CD8-positive, alpha-beta memory T cell (primary cell): ENCODE measurements around the gene DCN. TPM values are rescaled to one million over a fixed set of nuclear protein-coding genes. Genes with fewer than 3 reads are reported as not detected.

Experiments
- CTCF ChIA-PET: fragments of 350-600 bp; sonication (Branson Sonifier 250); formaldehyde crosslinking; loops from one replicate; lab custom pipeline; 2021; ENCODE audit warnings: antibody characterized with exemption; lab: Charles Lee
- POLR2A ChIA-PET: fragments of 350-600 bp; sonication (Branson Sonifier 250); formaldehyde crosslinking; loops from one replicate; lab custom pipeline; 2021; ENCODE audit warnings: antibody characterized with exemption; lab: Charles Lee
- DNase-seq, 5 donors: peaks; one replicate each; pipeline versions ENCODE4 v3.0.0 to v3.0.0-alpha.2; 2020 to 2022; ENCODE audit warnings: mixed read lengths in 1 of 5
- H3K27ac ChIP-seq: one replicate; pipeline ENCODE4 v1.7.0; 2013; ENCODE audit warnings: low read depth, mild to moderate bottlenecking, low read length, moderate library complexity
- H3K27me3 ChIP-seq: 2 replicates; pipeline ENCODE4 v1.7.0; 2013; ENCODE audit warnings: low read length, mild to moderate bottlenecking; ENCODE audit not compliant: insufficient read depth, poor library complexity, severe bottlenecking
- H3K36me3 ChIP-seq: 2 replicates; pipeline ENCODE4 v1.7.0; 2013; ENCODE audit warnings: mild to moderate bottlenecking, low read length, moderate library complexity; ENCODE audit not compliant: insufficient read depth
- H3K4me1 ChIP-seq: 2 replicates; pipeline ENCODE4 v1.7.0; 2013; ENCODE audit warnings: mild to moderate bottlenecking, low read length, moderate library complexity; ENCODE audit not compliant: insufficient read depth
- H3K4me3 ChIP-seq: 2 replicates; pipeline ENCODE4 v1.7.0; 2013; ENCODE audit warnings: mild to moderate bottlenecking, low read length
- H3K9me3 ChIP-seq: 2 replicates; pipeline ENCODE4 v1.7.0; 2013; ENCODE audit warnings: mild to moderate bottlenecking, low read length
- H3K27ac Mint-ChIP-seq, 8 donors: one replicate each; pipeline ENCODE4 v1.8.0; 2020 to 2021; ENCODE audit warnings: mixed read lengths in 8 of 8, mild to moderate bottlenecking in 6 of 8, inconsistent platforms in 3 of 8, moderate library complexity in 3 of 8
- H3K27me3 Mint-ChIP-seq, 2 donors: one replicate each; pipeline ENCODE4 v1.8.0; 2020 to 2021; ENCODE audit warnings: mixed read lengths in 2 of 2, mild to moderate bottlenecking in 1 of 2, moderate library complexity in 1 of 2
- H3K36me3 Mint-ChIP-seq, 3 donors: one replicate each; pipeline ENCODE4 v1.8.0; 2020 to 2021; ENCODE audit warnings: mixed read lengths in 3 of 3, inconsistent platforms in 1 of 3, mild to moderate bottlenecking in 1 of 3
- H3K4me1 Mint-ChIP-seq, 3 donors: one replicate each; pipeline ENCODE4 v1.8.0; 2020 to 2021; ENCODE audit warnings: mixed read lengths in 3 of 3, inconsistent platforms in 1 of 3, mild to moderate bottlenecking in 1 of 3
- H3K4me3 Mint-ChIP-seq, 7 donors: one replicate each; pipeline ENCODE4 v1.8.0; 2020 to 2021; ENCODE audit warnings: mixed read lengths in 7 of 7, mild to moderate bottlenecking in 6 of 7, moderate library complexity in 4 of 7, inconsistent platforms in 2 of 7
- H3K9me3 Mint-ChIP-seq, 5 donors: one replicate each; pipeline ENCODE4 v1.8.0; 2020 to 2022; ENCODE audit warnings: mixed read lengths in 5 of 5, mild to moderate bottlenecking in 3 of 5, moderate library complexity in 2 of 5, inconsistent platforms in 1 of 5
- polyA plus RNA-seq: library from polyadenylated mRNA; unstranded; fragments of 300-500 nt; fragmentation: Illumina TruSeq; gene quantifications from one replicate; pipeline ENCODE4 v1.2.3, GENCODE V29; 2021
- total RNA-seq, 2 experiments: library from RNA; stranded (reverse); gene quantifications; one replicate each; pipeline ENCODE4 v1.2.3, GENCODE V29; 2021

Gene DCN
- total and polyA plus RNA-seq, 3 experiments from 2014 or later: not detected

DNA sequence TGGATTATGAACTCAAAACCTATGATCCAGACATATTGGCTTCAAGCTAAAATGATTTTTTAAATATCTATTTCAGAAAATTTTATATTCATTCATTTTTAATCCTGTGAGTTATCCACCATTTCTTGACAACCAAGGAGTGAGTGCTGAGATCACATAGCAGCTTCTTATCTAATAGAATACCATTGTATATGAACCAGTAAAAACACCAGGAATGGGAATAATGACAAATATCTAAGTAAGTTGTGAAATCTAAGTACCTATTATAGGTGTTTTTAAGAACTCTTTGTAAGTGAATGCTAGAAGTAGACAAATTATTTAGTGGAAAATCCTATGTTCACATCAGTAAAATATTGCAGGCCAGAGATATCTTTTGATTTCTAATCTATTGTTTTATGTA lies 79.5 kb downstream of the DCN start:
- Mint-ChIP-seq H3K4me3 (no peak overlapping the region), H3K36me3 (no peaks in the 10 kb centered on the region), H3K4me1 (no peaks in the 10 kb centered on the region), H3K9me3 (peaks cover 0 to 2% (median 0%) of the 10 kb centered on the region in 5 donors), H3K27ac (no peak overlapping the region), H3K27me3 (no peaks in the 10 kb centered on the region)
- no peaks in the 10 kb centered on the region for H3K4me1 ChIP-seq
- no peaks in the 10 kb centered on the region for H3K27me3 ChIP-seq
- no peak overlapping the region for H3K4me3 ChIP-seq
- no peaks in the 10 kb centered on the region for H3K36me3 ChIP-seq
- no peaks in the 10 kb centered on the region for H3K9me3 ChIP-seq
- ChIA-PET POLR2A (no interaction called here), CTCF (no interaction called here)
- no peak for DNase-seq
- no peak overlapping the region for H3K27ac ChIP-seq

DNA sequence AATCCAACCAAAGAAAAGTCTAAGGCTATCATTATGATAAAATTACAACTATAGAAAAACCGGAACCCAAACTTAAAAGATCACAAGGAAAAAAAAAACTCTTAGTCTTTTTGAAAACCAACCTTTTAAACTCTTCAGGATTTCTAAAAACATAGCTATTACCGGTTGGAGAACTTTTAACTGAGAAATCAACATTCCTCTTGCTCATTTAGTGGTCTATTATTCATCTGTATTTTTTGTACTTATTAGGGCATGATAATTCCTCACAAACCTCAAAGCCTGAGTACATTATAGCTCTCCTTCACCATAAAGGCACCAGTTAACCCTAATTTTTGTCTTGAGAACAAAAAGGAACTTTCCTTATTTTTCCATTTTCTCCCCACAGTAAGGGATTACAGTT lies 81.7 kb downstream of the DCN start:
- Mint-ChIP-seq H3K4me3 (no peak overlapping the region), H3K36me3 (no peaks in the 10 kb centered on the region), H3K4me1 (no peaks in the 10 kb centered on the region), H3K9me3 (no peaks in the 10 kb centered on the region), H3K27me3 (no peaks in the 10 kb centered on the region), H3K27ac (no peak overlapping the region)
- POLR2A ChIA-PET: no interaction called here
- no peaks in the 10 kb centered on the region for H3K4me1 ChIP-seq
- no peak overlapping the region for H3K4me3 ChIP-seq
- H3K27ac ChIP-seq: no peak overlapping the region
- CTCF ChIA-PET: no interaction called here
- no peak for DNase-seq
- H3K36me3 ChIP-seq: no peaks in the 10 kb centered on the region
- no peaks in the 10 kb centered on the region for H3K27me3 ChIP-seq
- no peaks in the 10 kb centered on the region for H3K9me3 ChIP-seq

DNA sequence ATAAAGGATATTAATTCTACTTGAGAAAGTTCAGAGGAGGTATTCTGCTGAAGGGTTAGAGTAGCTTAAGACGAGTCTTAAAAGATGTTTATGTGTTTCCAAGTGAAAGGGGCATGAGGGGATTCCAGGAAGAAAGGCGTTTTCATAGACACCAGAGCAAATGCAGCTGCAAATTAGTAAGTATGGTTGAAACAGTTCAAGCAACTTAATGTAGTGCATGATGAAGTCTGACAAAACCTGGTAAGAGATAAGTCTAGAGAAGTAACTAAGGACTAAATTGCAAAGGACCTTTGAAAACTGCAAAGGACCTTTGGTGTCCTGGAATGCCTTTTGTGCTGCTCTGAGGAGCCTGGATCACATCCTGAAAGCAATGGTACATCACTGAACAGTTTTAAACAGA lies 82.8 kb downstream of the DCN start:
- CTCF ChIA-PET: no interaction called here
- H3K27ac ChIP-seq: no peak overlapping the region
- H3K27ac Mint-ChIP-seq: no peak overlapping the region
- POLR2A ChIA-PET: no interaction called here
- no peak for DNase-seq
- H3K4me1 Mint-ChIP-seq: no peaks in the 10 kb centered on the region
- no peaks in the 10 kb centered on the region for H3K9me3 ChIP-seq
- no peaks in the 10 kb centered on the region for H3K27me3 Mint-ChIP-seq
- H3K4me1 ChIP-seq: no peaks in the 10 kb centered on the region
- no peak overlapping the region for H3K4me3 Mint-ChIP-seq
- no peaks in the 10 kb centered on the region for H3K27me3 ChIP-seq
- no peaks in the 10 kb centered on the region for H3K36me3 ChIP-seq
- H3K4me3 ChIP-seq: no peak overlapping the region
- no peaks in the 10 kb centered on the region for H3K9me3 Mint-ChIP-seq
- no peaks in the 10 kb centered on the region for H3K36me3 Mint-ChIP-seq

DNA sequence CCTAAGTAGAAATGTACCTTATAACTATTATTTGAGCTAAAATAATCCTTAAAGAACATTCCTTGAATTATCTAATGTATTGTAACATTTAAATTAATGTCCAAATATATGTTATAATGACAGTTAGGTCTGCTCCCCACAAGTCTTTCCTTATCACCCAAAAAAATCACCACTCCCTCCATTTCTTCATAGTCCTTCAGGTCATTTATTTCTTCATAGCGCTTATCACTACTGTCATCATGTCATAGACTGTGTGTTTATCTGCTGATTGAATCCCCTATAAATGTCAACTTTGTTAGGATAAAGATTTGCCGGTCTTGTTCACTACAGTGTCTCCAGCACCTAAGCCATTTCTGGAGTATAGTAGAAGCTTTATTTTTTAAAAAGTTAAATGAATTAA lies 83.3 kb downstream of the DCN start:
- Mint-ChIP-seq H3K36me3 (no peaks in the 10 kb centered on the region), H3K27me3 (no peaks in the 10 kb centered on the region), H3K27ac (no peak overlapping the region), H3K4me3 (no peak overlapping the region), H3K4me1 (no peaks in the 10 kb centered on the region), H3K9me3 (peaks cover 0 to 2% (median 0%) of the 10 kb centered on the region in 5 donors)
- no peak for DNase-seq
- no peaks in the 10 kb centered on the region for H3K4me1 ChIP-seq
- no peak overlapping the region for H3K27ac ChIP-seq
- no peaks in the 10 kb centered on the region for H3K9me3 ChIP-seq
- ChIA-PET POLR2A (no interaction called here), CTCF (no interaction called here)
- H3K36me3 ChIP-seq: no peaks in the 10 kb centered on the region
- no peak overlapping the region for H3K4me3 ChIP-seq
- H3K27me3 ChIP-seq: no peaks in the 10 kb centered on the region

DNA sequence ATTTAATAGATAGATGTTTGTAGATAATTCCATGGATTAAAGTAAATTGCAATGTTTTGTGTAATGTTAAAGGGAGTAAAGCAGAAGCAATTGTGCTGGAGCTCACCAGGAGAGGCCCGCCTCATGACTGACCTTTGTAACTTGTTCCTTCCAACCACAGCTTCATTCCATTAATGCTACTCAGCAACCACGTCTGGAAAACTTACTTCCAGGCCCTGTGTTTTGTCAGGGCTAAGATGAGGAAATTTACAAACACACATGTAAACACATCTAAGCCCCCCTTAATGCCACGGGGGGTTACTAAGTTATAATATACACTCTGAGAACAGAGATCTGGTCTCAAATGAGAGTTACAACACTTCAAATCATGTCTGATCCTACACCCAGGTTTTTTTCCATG lies 83.7 kb downstream of the DCN start:
- no peak for DNase-seq
- ChIA-PET POLR2A (no interaction called here), CTCF (no interaction called here)
- H3K9me3 ChIP-seq: no peaks in the 10 kb centered on the region
- no peaks in the 10 kb centered on the region for H3K27me3 ChIP-seq
- Mint-ChIP-seq H3K27ac (no peak overlapping the region), H3K9me3 (peaks cover 0 to 2% (median 0%) of the 10 kb centered on the region in 5 donors), H3K4me3 (no peak overlapping the region), H3K27me3 (no peaks in the 10 kb centered on the region), H3K4me1 (no peaks in the 10 kb centered on the region), H3K36me3 (no peaks in the 10 kb centered on the region)
- no peaks in the 10 kb centered on the region for H3K4me1 ChIP-seq
- H3K4me3 ChIP-seq: no peak overlapping the region
- H3K36me3 ChIP-seq: no peaks in the 10 kb centered on the region
- no peak overlapping the region for H3K27ac ChIP-seq

DNA sequence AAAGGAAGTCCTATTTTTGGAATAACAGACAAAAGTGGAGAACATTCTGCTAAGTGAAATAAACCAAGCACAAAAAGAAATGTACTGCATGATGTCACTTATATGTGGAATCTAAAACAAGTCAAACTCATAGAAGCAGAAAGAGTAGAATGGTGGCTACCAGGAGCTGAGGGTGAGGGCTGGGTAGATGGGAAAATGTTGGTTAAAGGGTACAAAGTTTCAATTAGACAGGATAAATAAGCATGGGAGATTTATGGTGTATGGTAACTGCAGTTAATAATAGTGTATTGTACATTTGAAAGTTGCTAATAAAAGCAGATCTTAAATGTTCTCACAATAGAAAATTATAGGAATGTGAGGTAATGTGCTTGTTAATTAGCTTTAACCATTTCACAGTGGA lies 84.2 kb downstream of the DCN start:
- ChIA-PET POLR2A (no interaction called here), CTCF (no interaction called here)
- no peaks in the 10 kb centered on the region for H3K4me1 ChIP-seq
- Mint-ChIP-seq H3K4me1 (no peaks in the 10 kb centered on the region), H3K27ac (no peak overlapping the region), H3K36me3 (no peaks in the 10 kb centered on the region), H3K9me3 (peaks cover 0 to 2% (median 0%) of the 10 kb centered on the region in 5 donors), H3K27me3 (no peaks in the 10 kb centered on the region), H3K4me3 (no peak overlapping the region)
- no peak for DNase-seq
- no peak overlapping the region for H3K27ac ChIP-seq
- no peaks in the 10 kb centered on the region for H3K9me3 ChIP-seq
- no peaks in the 10 kb centered on the region for H3K36me3 ChIP-seq
- H3K27me3 ChIP-seq: no peaks in the 10 kb centered on the region
- no peak overlapping the region for H3K4me3 ChIP-seq

DNA sequence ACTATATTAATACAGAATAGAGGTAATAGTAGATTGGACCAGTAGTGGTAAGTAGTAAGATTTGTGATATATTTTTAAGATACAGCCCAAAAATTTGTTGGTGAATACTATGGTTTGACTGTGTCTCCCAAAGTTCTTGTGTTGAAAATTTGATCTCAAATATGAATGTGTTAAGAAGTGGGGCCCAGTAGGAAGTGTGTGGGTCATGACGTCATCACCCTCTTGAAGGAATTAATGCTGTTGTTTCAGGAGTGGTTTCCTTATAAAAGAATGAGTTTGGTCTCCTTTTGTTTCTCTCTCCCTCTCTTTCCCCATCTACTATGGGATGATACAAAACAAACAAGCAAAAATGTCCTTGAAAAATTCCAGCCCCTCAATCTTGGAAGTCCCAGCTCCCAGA lies 87.7 kb downstream of the DCN start:
- ChIA-PET POLR2A (no interaction called here), CTCF (no interaction called here)
- Histone ChIP-seq H3K27ac (no peak overlapping the region), H3K4me1 (no peaks in the 10 kb centered on the region), H3K4me3 (no peak overlapping the region), H3K36me3 (no peaks in the 10 kb centered on the region), H3K9me3 (no peaks in the 10 kb centered on the region), H3K27me3 (no peaks in the 10 kb centered on the region)
- Mint-ChIP-seq H3K9me3 (peaks cover 0 to 12% (median 5%) of the 10 kb centered on the region in 5 donors), H3K36me3 (no peaks in the 10 kb centered on the region), H3K27me3 (no peaks in the 10 kb centered on the region), H3K27ac (no peak overlapping the region), H3K4me1 (no peaks in the 10 kb centered on the region), H3K4me3 (no peak overlapping the region)
- DNase-seq: no peak

DNA sequence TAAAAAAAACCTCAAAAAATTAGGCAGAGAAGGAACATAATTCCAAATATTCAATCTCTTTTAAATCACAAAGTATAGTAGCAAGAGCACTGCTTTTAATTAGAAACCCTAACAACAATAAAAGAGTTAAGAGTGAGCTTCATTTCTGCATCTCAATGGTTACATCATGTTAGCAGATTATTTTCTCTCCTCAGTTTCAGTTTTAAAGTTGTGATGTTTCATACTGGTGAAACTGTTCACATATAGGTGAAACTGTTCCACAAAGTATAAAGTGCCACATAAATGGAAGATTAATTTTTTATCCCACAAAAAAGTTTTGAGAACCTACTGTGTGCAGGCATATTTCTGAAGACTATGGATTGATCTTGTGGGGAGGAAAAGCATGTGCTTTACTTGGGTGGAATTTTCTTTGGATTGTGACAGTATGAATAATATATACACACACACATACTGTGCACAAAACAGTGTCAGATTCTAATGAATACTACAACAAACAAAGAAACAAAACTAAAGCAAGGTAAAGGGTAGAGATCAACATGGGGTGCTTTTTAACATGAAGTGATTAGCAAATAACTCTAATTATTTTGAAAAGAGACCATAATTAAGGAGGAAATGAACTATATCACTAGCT lies 88.5 kb downstream of the DCN start:
- Histone ChIP-seq H3K4me1 (no peaks in the 10 kb centered on the region), H3K27ac (no peak overlapping the region), H3K27me3 (no peaks in the 10 kb centered on the region), H3K4me3 (no peak overlapping the region), H3K9me3 (no peaks in the 10 kb centered on the region), H3K36me3 (no peaks in the 10 kb centered on the region)
- peaks cover 0 to 2% (median 0%) of the 10 kb centered on the region in 3 donors for H3K36me3 Mint-ChIP-seq
- H3K4me3 Mint-ChIP-seq: no peak overlapping the region
- no peaks in the 10 kb centered on the region for H3K4me1 Mint-ChIP-seq
- no peak for DNase-seq
- no peak overlapping the region for H3K27ac Mint-ChIP-seq
- H3K27me3 Mint-ChIP-seq: no peaks in the 10 kb centered on the region
- peaks cover under 1 to 20% (median 12%) of the 10 kb centered on the region in 5 donors for H3K9me3 Mint-ChIP-seq
- ChIA-PET CTCF (no interaction called here), POLR2A (no interaction called here)
